HG02970 (cell line): Measurements from ENCODE around the gene SLC6A15.

Experiments used
- ATAC-seq: cut with Tn5 transposase; IDR thresholded peaks from one replicate; pipeline ENCODE4 v1.9.1; 2021; ENCODE audit warnings: mild to moderate bottlenecking, moderate library complexity, moderate number of reproducible peaks; ENCODE audit not compliant: unreplicated experiment, low FRiP score

SLC6A15 gene

GRCh38 chr12:84810611-84811010, 102.0 kb downstream of the SLC6A15 start:
- no peak for ATAC-seq
